Hematopoietic multipotent progenitor cell treated with erythropoietin and hydrocortisone succinate and interleukin-3 and kit ligand, for 4 days (in vitro differentiated cells): ENCODE results near the gene ADARB1.

ENCODE experiments used
- DNase-seq: peaks from one replicate; pipeline ENCODE4 v3.0.0-alpha.2; 2015

The ADARB1 gene

DNA sequence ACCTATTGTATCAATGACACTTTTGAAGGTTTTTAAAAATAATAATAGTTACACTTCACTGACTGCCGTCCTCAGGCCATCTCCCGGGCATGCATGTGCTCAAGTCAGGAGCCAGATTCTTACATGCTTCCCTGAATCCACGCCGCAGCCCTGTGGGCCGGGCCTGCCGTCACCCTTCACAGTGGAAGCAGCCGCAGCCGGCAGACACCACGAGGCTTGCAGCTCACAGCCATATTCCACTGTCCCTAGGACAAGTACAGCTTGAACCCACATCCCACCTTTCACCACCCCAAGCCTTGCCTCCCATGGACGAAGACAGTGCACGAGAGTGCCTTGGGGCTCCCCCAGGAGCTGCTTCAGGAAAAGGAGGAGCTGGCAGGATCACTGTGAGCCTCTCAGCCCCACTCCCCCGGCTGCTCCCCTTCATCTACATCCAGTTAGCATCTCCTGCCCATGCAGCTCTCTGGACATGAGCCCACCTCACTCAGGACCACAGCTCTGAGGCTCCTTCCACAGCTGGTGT lies 136.1 kb downstream of the ADARB1 start:
- no peak for DNase-seq

DNA sequence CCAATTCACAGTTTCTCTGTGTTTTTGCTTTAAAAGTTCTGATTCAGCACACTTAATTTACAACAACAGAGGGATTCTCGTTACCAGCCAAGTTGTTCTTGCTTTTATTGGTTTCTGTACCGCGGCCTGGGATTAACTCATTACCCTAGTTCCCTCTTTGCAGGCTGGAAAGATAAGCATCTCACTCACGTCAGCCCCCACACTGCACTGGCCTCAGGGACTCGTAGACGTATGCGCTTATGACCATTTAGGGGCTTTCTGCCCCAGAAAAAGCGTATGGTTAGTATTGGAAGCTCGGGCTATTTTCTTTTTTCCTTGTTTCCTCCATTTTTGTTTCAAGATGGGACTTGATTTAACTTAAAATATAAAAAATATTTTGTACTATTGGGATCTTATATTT lies 137.3 kb downstream of the ADARB1 start:
- peak; percentile 54 for DNase-seq

DNA sequence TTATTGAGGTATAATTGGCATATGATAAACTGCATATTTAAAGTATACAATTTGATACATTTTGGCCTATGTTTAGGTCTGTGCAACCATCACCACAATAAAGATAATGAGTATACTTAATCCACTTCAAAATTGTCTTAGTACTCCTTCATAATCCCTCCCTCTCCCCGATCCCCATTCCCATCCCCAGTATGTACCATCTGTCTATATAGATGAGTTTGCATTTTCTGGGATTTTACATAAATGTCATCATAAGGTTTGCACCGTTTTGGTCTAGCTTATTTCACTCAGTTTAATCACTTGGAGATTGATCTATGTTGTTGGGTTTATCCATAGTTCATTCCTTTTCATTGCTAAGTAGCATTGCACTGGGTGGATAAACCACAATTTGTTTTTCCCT lies 139.0 kb downstream of the ADARB1 start:
- DNase-seq = no peak

DNA sequence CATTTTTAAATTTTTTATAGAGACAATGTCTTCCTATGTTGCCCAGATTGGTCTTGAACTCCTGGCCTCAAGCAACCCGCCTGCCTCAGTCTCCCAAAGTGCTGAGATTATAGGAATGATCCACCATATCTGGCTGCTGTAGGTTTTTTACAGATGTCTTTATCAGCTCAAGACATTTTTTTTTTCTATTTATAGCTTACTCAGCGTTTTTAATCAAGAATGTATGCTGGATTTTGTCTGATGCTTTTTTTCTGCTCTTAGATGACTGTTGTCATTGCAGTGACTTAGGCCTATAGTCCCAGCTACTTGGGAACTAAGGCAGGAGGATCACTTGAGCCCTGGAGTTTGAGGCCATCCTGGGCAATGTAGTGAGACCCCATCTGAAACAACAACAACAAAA lies 140.8 kb downstream of the ADARB1 start:
- no peak for DNase-seq

DNA sequence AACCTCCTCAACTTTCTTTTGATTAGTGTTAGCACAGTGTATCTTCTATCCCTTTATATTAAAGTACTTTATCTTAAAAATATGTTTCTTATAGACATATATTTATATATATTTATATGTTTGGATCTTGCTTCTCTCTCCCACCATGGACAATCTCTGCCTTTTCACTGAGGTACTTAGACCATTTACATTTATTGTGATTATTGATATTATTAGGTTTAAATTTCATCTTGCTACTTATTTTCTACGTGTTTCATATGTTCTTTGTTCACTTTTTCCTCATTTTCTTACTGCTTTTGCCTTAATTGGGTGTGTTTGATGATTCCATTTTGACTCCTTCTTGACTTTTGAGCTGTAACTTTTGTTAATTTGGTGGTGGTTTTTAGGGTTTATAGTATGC lies 142.6 kb downstream of the ADARB1 start:
- no peak for DNase-seq

DNA sequence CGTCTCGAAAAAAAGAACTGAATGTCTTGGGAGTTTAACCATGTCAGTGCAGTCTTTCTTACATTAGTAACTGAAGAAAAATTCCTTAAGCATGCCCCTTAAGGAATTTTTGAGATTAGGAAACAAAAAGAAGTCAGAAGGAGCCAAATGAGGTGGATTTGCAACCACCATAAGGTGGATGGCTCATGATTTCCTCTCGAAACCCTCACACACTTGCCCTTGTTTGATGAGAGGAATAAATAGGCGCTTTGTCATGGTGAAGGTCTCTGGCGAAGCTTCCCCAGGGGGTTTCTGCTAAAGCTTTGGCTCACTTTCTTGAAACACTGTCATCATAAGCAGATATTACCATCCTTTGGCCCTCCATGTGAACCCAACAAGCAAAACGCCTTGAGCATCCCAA lies 145.1 kb downstream of the ADARB1 start:
- DNase-seq = no peak

DNA sequence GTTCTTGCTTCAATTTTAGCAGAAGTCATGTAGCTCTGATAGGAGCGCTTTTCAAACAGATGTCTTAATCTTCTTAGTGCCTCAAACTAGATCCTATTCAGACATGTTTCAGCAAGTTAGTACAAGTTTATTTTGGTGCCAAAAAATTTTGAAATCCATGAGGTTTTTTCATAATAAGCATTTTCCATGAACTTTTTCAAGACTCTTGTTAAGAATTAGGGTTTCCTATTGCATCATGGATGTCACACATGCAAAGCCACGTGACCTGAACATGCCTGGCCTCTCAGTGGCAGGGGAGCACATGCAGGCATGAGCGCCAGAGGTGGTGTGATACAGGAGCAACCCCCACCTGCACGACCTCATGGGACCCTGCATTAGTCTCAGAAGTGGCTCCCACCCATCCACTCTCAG lies 145.7 kb downstream of the ADARB1 start:
- DNase-seq = no peak

DNA sequence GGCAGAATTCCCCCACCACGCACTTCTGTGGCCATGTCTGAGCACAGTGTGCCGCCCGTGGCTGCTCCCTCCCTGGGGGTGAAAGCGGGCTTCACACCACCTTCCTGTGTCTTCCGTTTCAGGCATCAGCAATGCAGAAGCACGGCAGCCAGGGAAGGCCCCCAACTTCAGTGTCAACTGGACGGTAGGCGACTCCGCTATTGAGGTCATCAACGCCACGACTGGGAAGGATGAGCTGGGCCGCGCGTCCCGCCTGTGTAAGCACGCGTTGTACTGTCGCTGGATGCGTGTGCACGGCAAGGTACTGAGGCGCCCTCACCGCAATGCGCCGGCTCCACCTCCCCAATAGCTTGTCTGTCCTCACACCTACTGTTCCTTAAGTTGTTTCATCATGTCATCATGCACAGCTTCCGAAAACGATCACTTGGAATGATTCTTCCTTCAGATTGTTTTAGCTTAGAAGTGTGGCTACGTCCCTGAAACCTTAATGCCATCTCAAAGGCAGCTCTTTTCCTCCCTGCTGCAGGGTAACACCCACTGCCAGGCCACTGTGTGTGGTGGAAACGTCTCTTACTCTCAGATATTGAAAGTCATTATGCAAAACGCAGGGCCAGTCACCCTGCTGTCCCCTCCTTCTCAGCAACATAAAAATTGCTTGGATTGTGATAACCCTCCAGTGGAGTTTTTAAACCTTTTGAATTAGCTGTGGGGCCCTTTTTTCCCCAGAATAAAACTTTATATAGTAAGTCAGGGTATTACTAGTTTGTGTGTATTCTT lies 146.5 kb downstream of the ADARB1 start:
- DNase-seq = no peak

DNA sequence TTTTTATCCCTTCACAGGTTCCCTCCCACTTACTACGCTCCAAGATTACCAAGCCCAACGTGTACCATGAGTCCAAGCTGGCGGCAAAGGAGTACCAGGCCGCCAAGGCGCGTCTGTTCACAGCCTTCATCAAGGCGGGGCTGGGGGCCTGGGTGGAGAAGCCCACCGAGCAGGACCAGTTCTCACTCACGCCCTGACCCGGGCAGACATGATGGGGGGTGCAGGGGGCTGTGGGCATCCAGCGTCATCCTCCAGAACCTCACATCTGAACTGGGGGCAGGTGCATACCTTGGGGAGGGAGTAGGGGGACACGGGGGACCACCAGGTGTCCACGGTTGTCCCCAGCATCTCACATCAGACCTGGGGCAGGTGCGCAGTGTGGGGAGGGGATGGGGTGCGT lies 147.6 kb downstream of the ADARB1 start:
- DNase-seq = no peak

DNA sequence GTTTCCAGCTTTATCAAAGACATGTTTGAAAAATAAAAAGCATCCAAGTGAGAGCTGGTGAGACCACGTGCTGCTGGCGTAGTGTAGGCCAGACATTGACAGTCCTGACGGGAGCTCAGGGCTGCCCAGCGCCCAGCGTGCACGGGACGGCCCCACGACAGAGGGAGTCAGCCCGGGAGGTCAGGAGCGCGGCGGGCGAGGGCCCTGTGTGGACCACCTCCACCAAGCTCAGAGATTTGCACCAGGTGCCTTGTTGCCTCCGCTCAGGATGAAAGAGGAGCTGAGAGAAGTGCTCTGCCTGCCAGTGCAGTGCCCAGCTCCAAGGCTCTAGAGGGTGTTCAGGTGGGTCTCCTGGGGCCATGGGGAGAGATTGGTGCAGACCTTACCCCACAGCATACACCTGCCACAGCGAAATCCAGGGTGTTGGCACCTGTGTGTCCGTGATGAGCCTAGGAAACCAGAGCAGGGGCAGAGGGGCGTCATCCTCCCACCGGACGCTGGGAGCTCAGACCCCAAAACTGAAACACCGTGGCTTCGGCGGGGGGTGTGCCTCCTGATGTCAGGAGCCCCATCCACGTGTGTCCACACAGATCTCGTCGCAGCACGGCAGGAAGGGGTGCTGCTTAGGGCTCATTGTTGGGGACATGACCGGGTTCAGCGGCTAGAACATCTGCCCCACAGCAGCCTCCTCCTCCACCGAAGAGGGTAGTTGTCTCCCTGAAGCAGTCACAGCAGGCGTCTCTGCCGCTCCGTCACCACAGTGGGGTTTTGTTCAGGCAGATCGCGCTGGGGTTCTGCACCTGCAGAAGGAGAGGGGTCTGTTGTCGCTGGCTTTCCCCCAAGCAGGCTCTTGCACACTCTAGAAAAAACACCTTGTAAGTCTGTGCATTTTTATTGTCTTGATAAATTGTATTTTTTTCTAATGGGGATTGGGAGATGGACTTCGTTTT lies 149.1 kb downstream of the ADARB1 start:
- DNase-seq = no peak

DNA sequence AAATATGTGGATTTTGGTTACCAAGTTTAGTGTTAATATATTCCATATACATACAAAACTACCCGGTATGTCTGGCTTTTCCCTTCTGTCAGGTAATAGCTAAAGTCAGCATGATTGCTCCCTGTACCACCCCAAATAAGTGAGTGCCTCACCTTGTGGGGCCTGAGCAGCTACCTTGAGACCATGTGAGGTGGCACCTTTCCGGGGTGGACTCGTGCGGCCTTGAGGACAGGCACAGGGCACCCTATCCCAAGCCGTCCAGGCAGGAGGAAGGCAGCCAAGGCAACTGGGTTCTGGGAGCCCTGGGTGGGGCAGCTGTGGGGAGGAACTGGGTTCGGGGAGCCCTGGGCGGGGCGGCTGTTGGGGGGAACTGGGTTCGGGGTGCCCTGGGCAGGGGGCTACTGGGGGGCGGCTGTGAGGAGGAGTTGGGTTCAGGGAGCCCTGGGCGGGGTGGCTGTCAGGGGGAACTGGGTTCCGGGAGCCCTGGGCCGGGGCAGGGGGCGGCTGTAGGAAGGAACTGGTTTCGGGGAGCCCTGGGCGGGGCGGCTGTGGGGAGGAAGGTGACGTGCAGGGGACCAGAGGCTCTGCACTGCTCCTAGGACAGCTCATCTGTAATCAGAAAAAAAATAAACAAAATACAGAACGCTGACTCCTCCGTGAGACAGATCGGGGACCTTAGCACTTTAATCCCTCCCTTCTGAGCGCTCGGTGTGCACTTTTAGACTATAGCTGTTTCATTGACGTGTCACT lies 150.0 kb downstream of the ADARB1 start:
- no peak for DNase-seq

DNA sequence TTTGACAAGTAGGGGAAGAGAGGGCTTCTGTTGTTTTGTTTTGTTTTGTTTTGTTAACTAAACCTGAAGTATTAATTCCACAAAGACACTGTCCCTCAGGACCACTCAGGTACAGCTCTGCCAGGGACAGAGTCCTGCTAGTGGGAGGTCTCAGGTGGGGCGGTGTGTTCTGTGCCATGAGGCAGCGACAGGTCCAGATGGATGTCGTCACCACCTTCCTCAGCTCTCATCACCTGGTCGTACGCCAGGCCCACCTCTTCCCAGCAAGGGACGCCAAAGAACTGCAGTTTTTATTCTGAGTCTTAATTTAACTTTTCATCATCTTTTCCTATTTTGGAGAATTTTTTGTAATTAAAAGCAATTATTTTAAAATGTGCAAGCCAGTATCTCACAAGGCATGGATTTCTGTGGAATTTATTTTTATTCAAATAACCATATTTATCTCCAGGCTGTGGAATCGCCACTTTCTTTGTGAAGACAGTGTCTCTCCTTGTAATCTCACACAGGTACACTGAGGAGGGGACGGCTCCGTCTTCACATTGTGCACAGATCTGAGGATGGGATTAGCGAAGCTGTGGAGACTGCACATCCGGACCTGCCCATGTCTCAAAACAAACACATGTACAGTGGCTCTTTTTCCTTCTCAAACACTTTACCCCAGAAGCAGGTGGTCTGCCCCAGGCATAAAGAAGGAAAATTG lies 150.8 kb downstream of the ADARB1 start:
- DNase-seq = no peak

DNA sequence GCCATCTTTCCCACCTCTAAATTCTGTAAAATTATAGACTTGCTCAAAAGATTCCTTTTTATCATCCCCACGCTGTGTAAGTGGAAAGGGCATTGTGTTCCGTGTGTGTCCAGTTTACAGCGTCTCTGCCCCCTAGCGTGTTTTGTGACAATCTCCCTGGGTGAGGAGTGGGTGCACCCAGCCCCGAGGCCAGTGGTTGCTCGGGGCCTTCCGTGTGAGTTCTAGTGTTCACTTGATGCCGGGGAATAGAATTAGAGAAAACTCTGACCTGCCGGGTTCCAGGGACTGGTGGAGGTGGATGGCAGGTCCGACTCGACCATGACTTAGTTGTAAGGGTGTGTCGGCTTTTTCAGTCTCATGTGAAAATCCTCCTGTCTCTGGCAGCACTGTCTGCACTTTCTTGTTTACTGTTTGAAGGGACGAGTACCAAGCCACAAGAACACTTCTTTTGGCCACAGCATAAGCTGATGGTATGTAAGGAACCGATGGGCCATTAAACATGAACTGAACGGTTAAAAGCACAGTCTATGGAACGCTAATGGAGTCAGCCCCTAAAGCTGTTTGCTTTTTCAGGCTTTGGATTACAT lies 151.5 kb downstream of the ADARB1 start:
- no peak for DNase-seq

DNA sequence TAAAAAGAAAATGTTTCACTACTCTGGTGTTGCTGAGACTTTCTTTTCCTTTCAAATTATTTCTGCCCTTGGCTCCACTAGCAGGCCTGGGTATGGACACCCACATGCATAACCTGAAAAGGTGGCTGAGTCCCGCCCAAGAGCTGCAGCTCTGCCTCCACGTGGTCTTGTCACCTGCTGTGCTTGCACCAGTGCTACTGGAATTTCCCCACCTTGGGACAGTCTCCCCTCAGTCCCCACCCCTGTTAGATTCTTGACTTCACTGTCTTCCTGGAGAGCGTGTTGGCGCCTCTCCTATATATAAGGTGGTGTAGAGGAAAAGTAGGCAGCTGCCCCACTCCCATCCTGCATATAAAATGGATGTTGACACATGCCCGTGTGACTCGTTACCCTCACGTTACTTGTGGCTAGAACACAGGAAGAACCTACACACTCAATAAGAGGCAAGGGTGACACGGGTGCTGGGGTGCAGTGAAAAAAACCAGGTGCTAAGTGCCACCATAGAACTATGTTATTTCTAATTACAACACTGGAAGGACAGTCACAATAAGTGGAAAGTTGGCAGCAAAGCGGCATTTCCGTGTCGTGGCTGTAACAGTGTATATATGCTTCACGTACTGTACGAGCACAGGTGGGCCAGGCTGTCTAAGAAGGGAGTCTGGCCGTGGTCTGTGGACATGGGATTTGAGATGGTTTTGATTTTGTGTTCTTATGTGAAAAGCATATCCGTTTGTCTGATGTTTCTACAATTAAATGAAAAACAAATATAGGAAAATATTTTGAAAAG lies 152.4 kb downstream of the ADARB1 start:
- no peak for DNase-seq

DNA sequence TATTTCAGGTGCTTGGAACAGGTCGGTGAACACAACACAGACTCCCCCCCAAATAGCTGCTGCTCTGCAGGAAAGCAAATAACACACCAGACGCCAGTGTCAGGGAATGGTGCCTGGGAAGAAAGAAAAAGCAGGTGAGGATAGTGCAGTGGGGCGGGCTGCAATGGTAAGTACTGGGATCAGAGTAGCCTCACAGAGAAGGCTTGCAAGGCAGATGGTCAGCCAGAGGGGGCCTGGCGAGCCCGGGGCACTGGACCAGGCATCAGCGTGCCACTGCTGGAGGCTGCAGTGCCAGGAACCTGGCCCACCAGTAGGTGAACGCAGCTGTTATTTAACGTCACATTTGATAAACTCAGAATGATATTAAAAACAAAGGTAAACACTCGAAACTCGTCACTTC lies 153.4 kb downstream of the ADARB1 start:
- no peak for DNase-seq

DNA sequence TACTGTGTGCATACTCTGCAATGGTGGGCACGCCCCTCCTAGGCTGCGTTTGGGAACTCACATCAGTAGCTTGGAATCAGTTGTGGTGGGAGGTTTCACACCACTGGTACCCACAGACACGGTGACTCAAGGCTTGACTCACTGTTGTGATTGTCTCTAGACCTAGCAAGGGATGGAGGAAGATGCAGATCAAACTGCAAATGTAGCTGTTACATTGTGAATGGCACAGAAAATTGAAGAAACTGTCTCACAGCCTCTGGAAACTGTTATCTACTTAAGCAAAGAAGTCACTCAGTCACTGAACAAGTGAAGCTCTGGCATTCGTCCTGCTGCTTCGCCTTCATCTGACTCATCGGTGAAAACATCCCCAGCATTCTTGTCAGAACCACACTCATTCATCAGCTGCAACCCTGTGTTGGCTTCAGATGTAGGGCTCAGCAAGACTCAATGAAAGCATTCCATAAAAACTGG lies 153.8 kb downstream of the ADARB1 start:
- peak; percentile 48 for DNase-seq

DNA sequence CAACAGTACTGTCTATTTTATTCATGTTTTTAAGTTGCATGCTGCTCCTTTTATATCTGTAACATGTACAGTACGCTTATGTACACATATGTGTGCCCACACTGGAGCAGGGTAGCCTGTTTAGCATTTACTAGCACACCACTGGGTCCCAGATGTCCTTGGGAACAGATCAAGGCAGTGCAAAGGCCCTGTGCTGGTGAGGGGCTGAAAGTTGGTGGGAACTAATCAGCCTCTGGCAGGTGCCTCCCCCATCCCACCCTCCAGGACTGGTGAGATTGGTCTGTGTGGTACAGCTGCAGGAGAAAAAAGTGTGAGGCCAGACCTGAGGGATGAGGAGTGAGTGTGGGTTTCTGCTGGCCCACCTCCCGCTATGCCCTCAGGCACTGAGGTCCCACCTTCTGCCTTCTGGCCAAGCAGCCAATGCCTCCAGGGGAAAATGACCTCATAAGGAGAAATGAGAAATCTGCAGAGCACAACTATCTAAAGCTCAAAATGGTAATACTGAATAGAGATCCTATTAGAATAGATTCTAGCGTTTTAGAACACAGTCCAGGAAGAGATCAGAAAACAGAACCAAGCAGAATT lies 154.4 kb downstream of the ADARB1 start:
- DNase-seq = no peak

DNA sequence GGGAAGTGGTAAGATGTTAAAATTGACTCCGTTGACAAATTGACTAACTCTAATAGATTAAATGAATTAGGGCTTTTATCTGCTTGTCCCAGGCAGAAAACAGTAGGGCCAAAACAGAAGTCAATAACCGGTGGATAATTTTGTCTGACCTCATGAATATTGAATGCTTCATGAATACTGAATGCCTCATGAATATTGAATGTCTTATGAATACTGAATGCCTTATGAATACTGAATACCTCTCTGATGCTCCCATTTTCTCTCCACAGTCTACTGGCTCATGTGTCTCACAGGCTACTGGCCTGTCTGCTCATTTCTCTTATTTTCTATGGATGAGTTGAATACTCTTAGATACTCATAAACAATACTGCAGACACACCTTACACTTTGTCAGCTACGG lies 157.3 kb downstream of the ADARB1 start:
- no peak for DNase-seq

DNA sequence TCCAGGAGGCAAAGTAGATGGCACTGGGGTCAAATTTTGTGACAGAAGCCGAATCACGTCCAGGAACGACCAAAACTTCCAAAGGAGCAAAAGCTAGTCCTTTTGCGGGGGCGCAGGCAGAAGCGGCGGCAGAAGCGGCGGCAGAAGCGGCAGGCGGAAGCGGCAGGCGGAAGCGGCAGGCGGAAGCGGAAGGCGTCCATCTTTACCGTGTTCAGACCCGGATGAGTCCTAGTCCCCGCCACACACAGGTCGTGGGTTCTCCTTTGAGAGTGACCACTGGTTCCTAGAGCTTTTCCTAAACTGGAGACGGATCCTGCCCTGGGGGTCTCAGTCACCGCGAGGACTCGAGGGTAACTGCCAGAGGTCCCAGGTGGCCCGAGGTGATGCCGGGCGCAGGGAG lies 159.7 kb downstream of the ADARB1 start:
- no peak for DNase-seq

DNA sequence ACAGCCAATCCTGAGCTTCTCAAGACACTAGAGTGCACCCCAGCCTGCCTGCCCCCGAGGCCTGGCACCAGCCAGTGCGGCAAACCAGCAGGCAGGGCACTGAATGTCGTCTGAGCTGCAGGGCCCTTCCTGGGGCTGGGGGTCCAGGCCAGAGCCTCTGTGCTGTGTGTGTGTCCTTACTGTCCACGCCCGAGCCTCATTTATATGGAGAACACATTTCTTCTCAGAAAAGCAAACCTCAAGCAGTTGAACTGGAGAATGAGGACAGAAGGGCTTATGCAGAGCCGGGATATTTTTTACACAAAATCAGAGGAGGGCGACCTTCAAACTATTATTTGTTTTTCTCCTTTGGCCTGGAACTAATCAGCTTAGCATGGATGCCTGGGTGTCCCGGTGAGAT lies 160.6 kb downstream of the ADARB1 start:
- no peak for DNase-seq

DNA sequence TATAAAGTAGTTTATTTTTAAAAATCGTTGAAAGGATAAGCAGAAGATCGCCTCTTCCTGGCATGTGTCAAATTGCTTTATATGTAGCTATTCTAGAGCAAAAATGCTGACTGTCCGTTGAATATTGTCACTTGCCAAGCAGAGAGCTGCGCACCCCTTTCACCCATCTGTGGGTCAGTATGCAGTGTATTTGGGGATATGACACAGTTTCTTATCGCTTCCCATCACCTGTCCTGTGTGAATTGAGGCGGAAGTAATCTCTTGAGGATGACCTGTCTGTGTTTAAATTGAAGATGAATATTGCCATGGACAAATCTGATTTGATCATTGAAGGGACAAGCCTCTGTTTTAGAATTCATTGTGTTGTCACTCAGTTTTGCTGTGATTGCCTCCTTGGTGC lies 161.1 kb downstream of the ADARB1 start:
- no peak for DNase-seq
